IgD-negative memory B cell (primary cell): ENCODE data around the gene NANOG. TPM values are rescaled to one million over a fixed set of nuclear protein-coding genes. Genes with fewer than 3 reads are reported as not detected.
"Not testable (repeated sequence)": the region's sequence is repeated elsewhere in the genome, so short reads cannot be mapped to it uniquely, and the experiment has no call there.

Source experiments
- H3K27ac Mint-ChIP-seq, 3 donors: one replicate each; pipeline ENCODE4 v1.8.0; 2020 to 2022; ENCODE audit warnings: mild to moderate bottlenecking in 3 of 3, mixed read lengths in 3 of 3, moderate library complexity in 1 of 3
- H3K27me3 Mint-ChIP-seq: one replicate; pipeline ENCODE4 v1.8.0; 2021; ENCODE audit warnings: mixed read lengths
- H3K36me3 Mint-ChIP-seq: one replicate; pipeline ENCODE4 v1.8.0; 2020; ENCODE audit warnings: mild to moderate bottlenecking, mixed read lengths
- H3K4me1 Mint-ChIP-seq, 3 donors: one replicate each; pipeline ENCODE4 v1.8.0; 2020 to 2022; ENCODE audit warnings: mixed read lengths in 3 of 3, mild to moderate bottlenecking in 1 of 3
- H3K4me3 Mint-ChIP-seq, 4 donors: one replicate each; pipeline ENCODE4 v1.8.0; 2020 to 2022; ENCODE audit warnings: mild to moderate bottlenecking in 4 of 4, mixed read lengths in 4 of 4, moderate library complexity in 3 of 4
- H3K9me3 Mint-ChIP-seq, 3 donors: one replicate each; pipeline ENCODE4 v1.8.0; 2020 to 2021; ENCODE audit warnings: mixed read lengths in 3 of 3, mild to moderate bottlenecking in 1 of 3
- polyA plus RNA-seq: library from polyadenylated mRNA; unstranded; fragments of 300-500 nt; fragmentation: Illumina TruSeq; gene quantifications from one replicate; pipeline ENCODE4 v1.2.3, GENCODE V29; 2021

Gene NANOG
- polyA plus RNA-seq, 1 donor from 2014 or later, result not detected

GRCh38 chr12:7835116-7835515, 45.9 kb downstream of the NANOG start:
- H3K4me3 Mint-ChIP-seq, result no peak overlapping the region
- no peaks in the 10 kb centered on the region for H3K9me3 Mint-ChIP-seq
- H3K27ac Mint-ChIP-seq, result no peak overlapping the region
- H3K36me3 Mint-ChIP-seq, result no peaks in the 10 kb centered on the region
- H3K4me1 Mint-ChIP-seq, result peaks cover 0 to 3% (median 0%) of the 10 kb centered on the region in 3 donors
- H3K27me3 Mint-ChIP-seq, result peaks cover 4% of the 10 kb centered on the region

DNA sequence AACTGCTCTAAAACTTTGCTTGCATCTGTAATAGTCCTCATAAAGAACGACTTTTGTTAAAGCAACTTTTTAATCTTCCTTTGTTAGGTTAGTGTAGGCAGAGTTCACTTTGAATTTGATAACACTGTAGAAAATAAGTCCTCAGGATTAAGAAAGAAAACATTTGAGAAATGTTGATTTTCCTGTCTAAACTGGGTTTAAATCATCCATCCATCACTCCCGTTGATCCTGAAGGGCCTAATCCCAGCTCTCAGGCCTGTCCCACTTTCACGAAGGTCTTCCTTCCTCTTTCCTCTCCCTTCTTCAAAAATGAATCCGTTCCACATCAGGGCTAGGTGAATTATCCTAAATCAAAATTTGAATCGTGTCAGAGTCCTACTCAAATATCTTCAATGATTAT, 46.6 kb downstream of the NANOG start:
- H3K4me3 Mint-ChIP-seq, result no peak overlapping the region
- H3K27ac Mint-ChIP-seq, result no peak overlapping the region
- peaks cover 4% of the 10 kb centered on the region for H3K27me3 Mint-ChIP-seq
- no peaks in the 10 kb centered on the region for H3K9me3 Mint-ChIP-seq
- H3K36me3 Mint-ChIP-seq, result no peaks in the 10 kb centered on the region
- H3K4me1 Mint-ChIP-seq, result peaks cover 0 to 3% (median 0%) of the 10 kb centered on the region in 3 donors

- Mint-ChIP-seq H3K36me3 (no peaks in the 10 kb centered on the region), H3K27ac (no peak overlapping the region), H3K4me1 (peaks cover 0 to under 1% (median 0%) of the 10 kb centered on the region in 3 donors), H3K4me3 (no peak overlapping the region), H3K27me3 (no peaks in the 10 kb centered on the region), H3K9me3 (no peaks in the 10 kb centered on the region)
These were observed 48.2 kb downstream of the NANOG start for GRCh38 chr12:7837366-7837765.

DNA sequence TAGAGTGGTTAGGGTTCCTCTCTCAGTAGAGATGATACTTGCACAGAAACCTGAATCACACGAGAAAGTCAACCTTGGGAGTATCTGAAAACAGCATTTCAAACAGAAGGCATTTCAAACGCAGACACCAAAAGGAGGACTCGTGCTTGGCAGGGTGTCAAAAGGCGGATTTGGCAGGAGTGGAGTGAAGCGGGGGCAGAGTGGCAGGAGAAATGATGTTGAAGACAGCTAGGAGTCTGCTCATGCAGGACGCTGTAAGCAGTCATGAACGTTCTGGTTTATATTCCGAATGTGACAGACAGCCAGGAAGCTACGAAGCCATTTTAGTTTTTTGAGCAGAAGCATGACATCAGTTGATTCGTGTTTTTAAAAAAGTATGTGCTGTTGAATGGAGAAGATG, 50.0 kb downstream of the NANOG start:
- H3K9me3 Mint-ChIP-seq, H3K27me3 Mint-ChIP-seq, H3K27ac Mint-ChIP-seq, H3K4me1 Mint-ChIP-seq, H3K4me3 Mint-ChIP-seq, H3K36me3 Mint-ChIP-seq: not testable (repeated sequence)

DNA sequence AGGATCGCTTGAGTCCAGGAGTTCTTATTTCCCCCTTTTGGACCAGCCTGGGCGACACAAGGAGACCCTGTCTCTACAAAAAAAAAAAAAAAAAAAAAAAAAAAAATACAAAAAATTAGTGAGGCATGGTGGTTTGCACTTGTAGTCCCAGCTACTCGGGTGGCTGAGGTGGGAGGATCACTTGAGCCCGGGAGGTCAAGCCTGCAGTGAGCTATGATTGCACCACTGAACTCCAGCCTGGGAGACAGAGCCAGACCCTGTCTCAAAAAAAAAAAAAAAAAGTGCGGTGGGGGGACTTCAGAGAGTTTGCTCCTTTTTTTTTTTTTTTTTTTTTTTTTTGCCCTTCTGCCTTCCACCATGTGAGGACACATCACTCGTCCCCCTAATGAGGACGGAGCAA, 50.6 kb downstream of the NANOG start:
- not testable (repeated sequence) for H3K4me1 Mint-ChIP-seq, H3K27me3 Mint-ChIP-seq, H3K9me3 Mint-ChIP-seq, H3K4me3 Mint-ChIP-seq, H3K27ac Mint-ChIP-seq, H3K36me3 Mint-ChIP-seq

DNA sequence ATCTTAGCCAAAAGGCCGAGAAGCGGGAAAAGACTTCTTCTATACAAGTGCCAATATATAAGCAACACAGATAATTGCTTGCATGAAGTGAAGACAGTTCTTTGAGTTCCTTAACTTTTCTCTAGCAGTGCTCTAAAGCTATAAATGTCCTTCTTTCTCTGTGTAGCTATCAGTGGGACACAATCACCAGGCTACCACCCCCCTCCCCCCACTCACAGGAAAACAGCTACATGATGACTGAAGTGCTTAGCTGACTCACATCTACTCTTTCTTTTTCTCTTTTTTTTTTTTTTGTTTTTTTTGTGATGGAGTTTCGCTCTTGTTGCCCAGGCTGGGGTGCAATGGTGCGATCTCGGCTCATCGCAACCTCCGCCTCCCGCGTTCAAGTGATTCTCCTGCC, 53.2 kb downstream of the NANOG start:
- H3K36me3 Mint-ChIP-seq, H3K27me3 Mint-ChIP-seq, H3K9me3 Mint-ChIP-seq, H3K4me1 Mint-ChIP-seq, H3K27ac Mint-ChIP-seq: not testable (repeated sequence)
- H3K4me3 Mint-ChIP-seq, result peak overlapping the region in 1 of 4 donors; percentile 17

- not testable (repeated sequence) for H3K4me1 Mint-ChIP-seq, H3K27me3 Mint-ChIP-seq
- H3K4me3 Mint-ChIP-seq, result peak overlapping the region in 1 of 4 donors; percentile 79
These were observed 53.9 kb downstream of the NANOG start for GRCh38 chr12:7843149-7843548.

GRCh38 chr12:7843583-7843982, 54.4 kb downstream of the NANOG start:
- H3K4me1 Mint-ChIP-seq, H3K27me3 Mint-ChIP-seq, H3K36me3 Mint-ChIP-seq, H3K9me3 Mint-ChIP-seq: not testable (repeated sequence)
- Mint-ChIP-seq H3K27ac (peak overlapping the region in 1 of 3 donors; percentile 41), H3K4me3 (peak overlapping the region in 2 of 4 donors; percentile 25 to 28)

More at GRCh38 chr12:7843149-7843548, 53.9 kb downstream of the NANOG start:
- H3K9me3 Mint-ChIP-seq, H3K36me3 Mint-ChIP-seq, H3K27ac Mint-ChIP-seq: not testable (repeated sequence)

- no peaks in the 10 kb centered on the region for H3K36me3 Mint-ChIP-seq
- H3K9me3 Mint-ChIP-seq, result no peaks in the 10 kb centered on the region
- H3K27ac Mint-ChIP-seq, result no peak overlapping the region
- H3K4me3 Mint-ChIP-seq, result peak overlapping the region in 1 of 4 donors; percentile 28
- peaks cover 6% of the 10 kb centered on the region for H3K27me3 Mint-ChIP-seq
- peaks cover 0 to 8% (median 6%) of the 10 kb centered on the region in 3 donors for H3K4me1 Mint-ChIP-seq
These were observed 54.9 kb downstream of the NANOG start for GRCh38 chr12:7844116-7844515.

DNA sequence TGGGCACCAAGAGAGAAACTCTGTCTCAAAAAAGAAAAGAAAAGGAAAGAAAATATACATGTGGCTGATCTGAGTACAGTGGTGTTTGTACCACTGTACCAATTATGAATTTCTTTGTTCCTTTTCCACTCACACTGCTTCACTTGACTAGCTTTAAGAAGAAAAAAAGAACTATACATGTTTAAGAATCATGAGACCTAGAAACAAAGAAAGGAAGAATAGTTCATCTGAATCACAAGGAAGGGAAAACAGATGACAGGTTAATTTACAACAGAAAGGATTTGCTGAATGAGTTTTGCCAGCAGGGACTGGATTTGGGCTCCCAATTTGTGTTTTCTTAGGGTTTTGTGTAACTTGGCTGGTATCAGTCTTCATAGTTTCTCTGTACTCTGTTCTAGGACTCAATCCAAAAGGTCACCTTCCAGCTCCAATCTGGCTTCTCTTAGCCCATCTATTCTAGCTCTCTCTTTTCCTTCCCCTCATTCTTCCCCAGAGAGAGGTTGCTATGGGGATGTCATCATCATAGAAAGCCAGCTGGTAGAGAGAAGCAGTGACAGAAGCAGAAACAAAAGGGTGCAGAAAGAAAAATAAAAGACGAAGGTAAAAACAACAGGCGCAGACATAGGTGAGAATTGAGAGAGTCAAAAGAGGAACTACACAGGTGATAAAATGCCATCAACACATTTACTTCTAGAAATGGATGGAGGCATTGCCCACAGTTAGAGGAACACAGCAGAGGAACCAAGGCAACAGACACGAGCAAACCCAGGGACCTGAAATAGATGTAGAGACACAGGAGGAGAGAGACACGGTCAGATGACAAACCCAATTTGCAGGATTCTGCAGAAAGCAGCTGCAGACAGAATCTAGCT, 58.3 kb downstream of the NANOG start:
- H3K27ac Mint-ChIP-seq, H3K4me3 Mint-ChIP-seq, H3K9me3 Mint-ChIP-seq, H3K4me1 Mint-ChIP-seq, H3K36me3 Mint-ChIP-seq: not testable (repeated sequence)
- H3K27me3 Mint-ChIP-seq, result peaks cover 16% of the 10 kb centered on the region

GRCh38 chr12:7848098-7848422, 58.9 kb downstream of the NANOG start:
- not testable (repeated sequence) for H3K9me3 Mint-ChIP-seq, H3K4me1 Mint-ChIP-seq, H3K36me3 Mint-ChIP-seq, H3K4me3 Mint-ChIP-seq, H3K27ac Mint-ChIP-seq
- peaks cover 18% of the 10 kb centered on the region for H3K27me3 Mint-ChIP-seq

Other genes starting within 250 kb of the NANOG start
- not detected for gene APOBEC1, start 123.5 kb upstream of the NANOG start, polyA plus RNA-seq
- not detected for gene GDF3, start 93.6 kb upstream of the NANOG start, polyA plus RNA-seq
- gene DPPA3, start 78.0 kb upstream of the NANOG start, polyA plus RNA-seq, result not detected
- 1.3 TPM for gene CLEC4C, start 42.0 kb upstream of the NANOG start, polyA plus RNA-seq
- not detected for gene NANOGNB, start 24.2 kb upstream of the NANOG start, polyA plus RNA-seq
- not detected for gene SLC2A14, start 83.5 kb downstream of the NANOG start, polyA plus RNA-seq
- gene SLC2A3, start 146.8 kb downstream of the NANOG start, polyA plus RNA-seq, result 65.3 TPM
- gene FOXJ2, start 243.3 kb downstream of the NANOG start, polyA plus RNA-seq, result 11.6 TPM